Lower lobe of right lung (tissue), 2 donors: Measurements from ENCODE around the gene DGKI. TPM values are rescaled to one million over a fixed set of nuclear protein-coding genes. Genes with fewer than 3 reads are reported as not detected.

Experiments used
- ATAC-seq, 2 donors: fragments of 200-7000 bp; cut with Tn5 transposase; one replicate each; pipeline ENCODE4 v1.9.1; 2020 to 2022; ENCODE audit warnings: mild to moderate bottlenecking in 2 of 2, moderate library complexity in 2 of 2
- DNase-seq: peaks from one replicate; pipeline ENCODE4 v3.0.0-alpha.2; 2020
- H3K27ac ChIP-seq: fragments of 200-600 bp; one replicate; pipeline ENCODE4 v1.8.0; 2022
- H3K27me3 ChIP-seq: fragments of 200-600 bp; one replicate; pipeline ENCODE4 v1.8.0; 2022; ENCODE audit warnings: low read depth
- H3K36me3 ChIP-seq: fragments of 200-600 bp; one replicate; pipeline ENCODE4 v1.8.0; 2022; ENCODE audit warnings: mild to moderate bottlenecking
- H3K4me1 ChIP-seq: fragments of 200-600 bp; one replicate; pipeline ENCODE4 v1.8.0; 2022
- H3K4me3 ChIP-seq: fragments of 200-600 bp; one replicate; pipeline ENCODE4 v1.8.0; 2022; ENCODE audit warnings: mild to moderate bottlenecking
- H3K9me3 ChIP-seq: fragments of 200-600 bp; one replicate; pipeline ENCODE4 v1.8.0; 2022
- CTCF ChIP-seq: fragments of 200-600 bp; IDR thresholded peaks from one replicate; pipeline ENCODE4 v1.8.0; 2022; ENCODE audit warnings: antibody characterized with exemption, mild to moderate bottlenecking
- intact Hi-C: fragments of 100-400 bp; cut with DNase I; formaldehyde crosslinking; loops from one replicate; pipeline ENCODE4 v1.11.0; 2022
- total RNA-seq: library from RNA; stranded (reverse); fragmentation: NEBNext Ultra II Directional; extraction: Animal tissue kit (Norgen Biotek cat#: 25700); gene quantifications from one replicate; pipeline ENCODE4 v1.2.1, GENCODE V29; 2021
- donor health status: DM: no; HTN: yes; CAD: no; lungs with severe emphysema.

The DGKI gene
- total RNA-seq, 1 donor from 2014 or later = 0.09 TPM

- no peak for ATAC-seq
- Histone ChIP-seq H3K4me1 (no peaks in the 10 kb centered on the region), H3K27me3 (no peaks in the 10 kb centered on the region), H3K27ac (no peak overlapping the region), H3K4me3 (no peak overlapping the region), H3K9me3 (no peaks in the 10 kb centered on the region), H3K36me3 (no peaks in the 10 kb centered on the region)
- intact Hi-C loops = no loop called here
- TF ChIP-seq CTCF = no peak
- no peak for DNase-seq
Observed at GRCh38 chr7:137335814-137336213, 511.0 kb downstream of the DGKI start.

GRCh38 chr7:137331378-137331777, 515.4 kb downstream of the DGKI start:
- Histone ChIP-seq H3K4me1 (no peaks in the 10 kb centered on the region), H3K36me3 (no peaks in the 10 kb centered on the region), H3K9me3 (no peaks in the 10 kb centered on the region), H3K27me3 (no peaks in the 10 kb centered on the region), H3K4me3 (no peak overlapping the region), H3K27ac (no peak overlapping the region)
- no peak for ATAC-seq
- no peak for TF ChIP-seq CTCF
- intact Hi-C loops = no loop called here
- no peak for DNase-seq

Other genes with a start within 250 kb of the DGKI start
- gene CREB3L2, start 155.1 kb upstream of the DGKI start, total RNA-seq = 48.9 TPM
- not detected for gene AKR1D1, start 229.5 kb upstream of the DGKI start, total RNA-seq